Measurements from ENCODE around the gene LRRC49. TPM values are rescaled to one million over a fixed set of nuclear protein-coding genes. Genes with fewer than 3 reads are reported as not detected.
A peak's percentile ranks its signal among the peaks of the same experiment; 100 is the strongest.

Gene LRRC49
- total RNA-seq, 6 donors from 2014 or later: 3.0 to 26.7 (median 9.2) TPM

DNA sequence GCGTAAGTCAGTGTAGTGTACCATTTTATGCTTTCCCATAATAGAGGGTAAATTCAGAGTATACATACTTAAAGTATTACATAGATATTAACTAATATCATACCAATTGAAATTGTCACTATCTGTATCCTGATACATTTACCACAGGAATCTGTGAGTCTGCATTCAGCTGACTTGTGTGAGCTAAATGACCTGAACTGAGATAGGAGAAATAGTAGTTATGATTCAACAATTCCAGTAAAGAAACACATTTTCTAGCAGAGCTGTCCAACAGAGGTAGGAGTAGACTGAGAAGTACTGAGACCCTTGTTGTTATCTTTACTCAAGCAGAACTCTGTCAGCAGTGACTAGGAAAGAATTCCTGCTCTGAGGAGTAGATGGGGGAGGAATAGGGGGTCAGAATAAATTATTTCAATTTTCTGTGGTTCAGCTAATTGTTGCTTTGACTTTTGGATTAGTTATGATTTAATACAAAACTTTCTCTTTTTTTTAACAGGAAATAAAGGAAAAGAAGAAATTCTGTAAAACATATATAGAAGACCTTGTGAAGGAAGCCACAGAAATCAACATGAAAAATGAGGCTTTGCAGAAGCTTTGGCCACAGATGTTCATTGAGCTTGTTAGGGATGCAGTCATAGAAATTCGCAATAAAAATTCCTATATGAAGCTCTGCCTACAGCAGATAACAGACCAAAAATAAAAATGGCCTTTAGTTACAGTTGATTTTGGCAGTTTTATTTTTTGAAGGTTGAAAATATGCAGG, 156.5 kb downstream of the LRRC49 start:
- no peak overlapping the region for H3K27ac ChIP-seq
- WGBS, 2 donors: 81 to 92% methylated on average over 2 of the region's 2 CpGs
- no peak overlapping the region for H3K4me3 ChIP-seq
- no peaks in the 10 kb centered on the region for H3K9me3 ChIP-seq
- no peaks in the 10 kb centered on the region for H3K4me1 ChIP-seq
- peaks cover 0 to 7% (median 0%) of the 10 kb centered on the region in 4 donors for H3K36me3 ChIP-seq
- no peaks in the 10 kb centered on the region for H3K27me3 ChIP-seq
- TF ChIP-seq EP300 (IDR thresholded peaks at IDR 0.05) (no peak), POLR2AphosphoS5 (IDR thresholded peaks at IDR 0.05) (no peak), POLR2A (IDR thresholded peaks at IDR 0.05) (no peak)
- TF ChIP-seq, protein P1, sequence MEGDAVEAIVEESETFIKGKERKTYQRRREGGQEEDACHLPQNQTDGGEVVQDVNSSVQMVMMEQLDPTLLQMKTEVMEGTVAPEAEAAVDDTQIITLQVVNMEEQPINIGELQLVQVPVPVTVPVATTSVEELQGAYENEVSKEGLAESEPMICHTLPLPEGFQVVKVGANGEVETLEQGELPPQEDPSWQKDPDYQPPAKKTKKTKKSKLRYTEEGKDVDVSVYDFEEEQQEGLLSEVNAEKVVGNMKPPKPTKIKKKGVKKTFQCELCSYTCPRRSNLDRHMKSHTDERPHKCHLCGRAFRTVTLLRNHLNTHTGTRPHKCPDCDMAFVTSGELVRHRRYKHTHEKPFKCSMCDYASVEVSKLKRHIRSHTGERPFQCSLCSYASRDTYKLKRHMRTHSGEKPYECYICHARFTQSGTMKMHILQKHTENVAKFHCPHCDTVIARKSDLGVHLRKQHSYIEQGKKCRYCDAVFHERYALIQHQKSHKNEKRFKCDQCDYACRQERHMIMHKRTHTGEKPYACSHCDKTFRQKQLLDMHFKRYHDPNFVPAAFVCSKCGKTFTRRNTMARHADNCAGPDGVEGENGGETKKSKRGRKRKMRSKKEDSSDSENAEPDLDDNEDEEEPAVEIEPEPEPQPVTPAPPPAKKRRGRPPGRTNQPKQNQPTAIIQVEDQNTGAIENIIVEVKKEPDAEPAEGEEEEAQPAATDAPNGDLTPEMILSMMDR (IDR thresholded peaks at IDR 0.05): no peak
- no peak for DNase-seq
- no peak for ATAC-seq (ENCODE audit: low FRiP score in 2 of 2)

DNA sequence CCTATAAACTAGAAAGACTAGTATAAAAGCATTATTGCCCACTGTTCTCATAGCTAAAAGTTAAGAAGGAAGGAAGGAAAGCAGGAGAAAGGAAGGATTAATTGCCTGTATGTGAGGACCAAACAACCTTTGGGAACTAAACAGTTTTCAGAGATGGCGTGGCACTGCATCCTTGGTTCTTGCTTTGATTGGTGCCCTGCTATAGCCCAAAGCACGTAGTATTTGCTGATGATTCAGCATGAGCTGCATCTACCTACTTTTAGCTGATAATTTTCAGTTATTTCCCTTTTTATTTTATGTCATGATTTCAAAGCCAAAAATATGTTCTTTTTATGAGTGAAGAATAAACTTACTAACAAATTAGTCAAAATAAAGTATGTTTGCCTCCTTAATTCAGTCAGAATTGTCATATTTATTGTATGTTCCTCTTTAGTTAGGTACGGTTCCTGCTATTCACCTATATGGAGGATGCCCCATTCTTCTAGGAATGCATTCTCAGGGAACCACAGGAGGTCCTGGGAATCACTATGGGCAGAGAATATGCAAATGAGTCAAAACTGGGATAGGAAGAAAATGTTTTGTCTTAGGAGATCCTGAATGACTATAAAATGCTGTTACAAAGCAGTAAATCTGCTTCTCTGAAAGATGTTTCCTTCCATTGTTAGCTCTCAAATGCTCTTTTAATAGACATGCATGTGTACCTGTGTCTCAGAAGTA, 157.2 kb downstream of the LRRC49 start:
- H3K9me3 ChIP-seq: no peaks in the 10 kb centered on the region
- no peak for TF ChIP-seq POLR2A (IDR thresholded peaks at IDR 0.05)
- TF ChIP-seq EP300 (IDR thresholded peaks at IDR 0.05): no peak
- TF ChIP-seq, protein P1 (IDR thresholded peaks at IDR 0.05): no peak
- TF ChIP-seq POLR2AphosphoS5 (IDR thresholded peaks at IDR 0.05): no peak
- H3K27me3 ChIP-seq: no peaks in the 10 kb centered on the region
- WGBS, 2 donors: 92 to 93% methylated on average over 3 of the region's 3 CpGs
- no peaks in the 10 kb centered on the region for H3K4me1 ChIP-seq
- H3K4me3 ChIP-seq: no peak overlapping the region
- ATAC-seq (ENCODE audit: low FRiP score in 2 of 2) (no peak), DNase-seq (no peak)
- H3K27ac ChIP-seq: no peak overlapping the region
- peaks cover 0 to 7% (median 0%) of the 10 kb centered on the region in 4 donors for H3K36me3 ChIP-seq

DNA sequence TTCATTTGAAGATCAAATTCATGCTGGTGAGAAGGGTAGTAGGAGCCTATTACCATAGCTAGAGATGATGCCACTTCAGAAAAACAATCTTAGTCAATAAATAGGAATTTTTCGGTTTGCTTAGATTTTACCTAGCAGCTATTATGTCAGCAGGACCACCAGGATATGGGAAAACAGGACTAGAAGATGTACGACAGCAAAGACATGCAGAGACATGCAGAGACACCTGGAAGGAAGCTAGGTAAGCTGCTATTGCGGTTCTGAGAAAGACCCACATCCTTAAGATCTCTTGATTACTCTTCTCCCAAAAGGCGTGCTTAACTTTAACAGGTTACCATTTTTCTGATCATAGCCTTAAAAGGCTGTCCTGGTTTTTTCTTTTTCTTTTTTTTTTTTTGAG, 157.8 kb downstream of the LRRC49 start:
- WGBS, 2 donors: 69 to 77% methylated on average over 4 of the region's 4 CpGs
- no peaks in the 10 kb centered on the region for H3K4me1 ChIP-seq
- H3K27me3 ChIP-seq: no peaks in the 10 kb centered on the region
- no peak for DNase-seq
- TF ChIP-seq POLR2A (IDR thresholded peaks at IDR 0.05) (no peak), POLR2AphosphoS5 (IDR thresholded peaks at IDR 0.05) (no peak), EP300 (IDR thresholded peaks at IDR 0.05) (no peak)
- TF ChIP-seq, protein P1 (IDR thresholded peaks at IDR 0.05): no peak
- no peak overlapping the region for H3K27ac ChIP-seq
- H3K9me3 ChIP-seq: no peaks in the 10 kb centered on the region
- peaks cover 0 to 7% (median 0%) of the 10 kb centered on the region in 4 donors for H3K36me3 ChIP-seq
- no peak overlapping the region for H3K4me3 ChIP-seq
- no peak for ATAC-seq (ENCODE audit: low FRiP score in 2 of 2)

DNA sequence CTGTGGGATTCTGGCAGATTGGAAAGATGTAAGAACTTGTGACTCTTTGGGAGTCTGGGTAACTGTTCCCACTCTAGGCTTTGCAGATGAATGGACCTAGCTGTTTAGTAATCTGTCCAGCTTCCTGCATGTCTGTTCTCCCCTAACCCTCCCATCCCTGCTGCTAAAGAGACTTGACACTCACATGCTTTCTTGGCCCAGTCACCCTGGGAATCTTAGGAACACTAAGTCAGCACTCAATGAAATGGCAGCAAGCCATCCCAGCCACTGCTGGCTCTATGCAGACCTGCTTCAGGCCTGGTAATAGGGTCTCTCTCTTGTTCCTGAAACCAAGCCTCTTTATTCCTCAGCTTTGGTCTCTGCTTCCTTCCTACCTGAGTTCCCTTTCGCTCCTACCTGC, 158.9 kb downstream of the LRRC49 start:
- no peak overlapping the region for H3K27ac ChIP-seq
- DNase-seq: no peak
- H3K4me1 ChIP-seq: no peaks in the 10 kb centered on the region
- TF ChIP-seq POLR2AphosphoS5 (IDR thresholded peaks at IDR 0.05) (no peak), POLR2A (IDR thresholded peaks at IDR 0.05) (no peak), EP300 (IDR thresholded peaks at IDR 0.05) (no peak)
- TF ChIP-seq, protein P1 (IDR thresholded peaks at IDR 0.05): no peak
- peaks cover 0 to 7% (median 0%) of the 10 kb centered on the region in 4 donors for H3K36me3 ChIP-seq
- H3K4me3 ChIP-seq: no peak overlapping the region
- H3K27me3 ChIP-seq: no peaks in the 10 kb centered on the region
- WGBS, 2 donors: 96 to 97% methylated on average over 1 of the region's 1 CpG
- no peaks in the 10 kb centered on the region for H3K9me3 ChIP-seq
- ATAC-seq (ENCODE audit: low FRiP score in 2 of 2): peak in 1 of 2 donors; percentile 40

Measured in upper lobe of left lung (tissue), 6 donors.